MCF 10A (cell line): ENCODE data around the gene VKORC1L1. TPM values are rescaled to one million over a fixed set of nuclear protein-coding genes. Genes with fewer than 3 reads are reported as not detected.

Experiments
- BruUV-seq: library from RNA; stranded (reverse); fragments of 400-500 nt; replicated peaks from 2 replicates; lab custom pipeline; 2021; lab: Mats Ljungman, UMichigan
- CTCF ChIA-PET: fragments of 300-600 bp; sonication (Branson Sonifier 250); formaldehyde crosslinking; extraction: SDS; loops from one replicate; lab custom pipeline; 2021; ENCODE audit warnings: antibody characterized with exemption, inconsistent platforms; lab: Yijun Ruan, JAX
- POLR2A ChIA-PET: fragments of 300-600, 350-650 bp; sonication (Branson Sonifier 250); formaldehyde crosslinking; extraction: SDS; loops from one replicate; lab custom pipeline; 2020; ENCODE audit warnings: antibody characterized with exemption, inconsistent platforms; lab: Yijun Ruan, JAX
- DNase-seq: peaks from one replicate; pipeline ENCODE4 v3.0.0-alpha.2; 2018; ENCODE audit not compliant: unreplicated experiment
- H3K27ac Mint-ChIP-seq: one replicate; pipeline ENCODE4 v1.8.0; 2022; ENCODE audit warnings: mild to moderate bottlenecking, low read depth, mixed read lengths; ENCODE audit not compliant: unreplicated experiment
- H3K27me3 Mint-ChIP-seq: one replicate; pipeline ENCODE4 v1.8.0; 2022; ENCODE audit warnings: mixed read lengths; ENCODE audit not compliant: insufficient read depth, unreplicated experiment
- H3K36me3 Mint-ChIP-seq: one replicate; pipeline ENCODE4 v1.8.0; 2022; ENCODE audit warnings: mild to moderate bottlenecking, moderate library complexity, mixed read lengths; ENCODE audit not compliant: insufficient read depth, unreplicated experiment
- H3K4me1 Mint-ChIP-seq: one replicate; pipeline ENCODE4 v1.8.0; 2022; ENCODE audit warnings: mixed read lengths; ENCODE audit not compliant: insufficient read depth, unreplicated experiment
- H3K4me3 Mint-ChIP-seq: one replicate; pipeline ENCODE4 v1.8.0; 2022; ENCODE audit warnings: mild to moderate bottlenecking, moderate library complexity, mixed read lengths; ENCODE audit not compliant: unreplicated experiment
- H3K9me3 Mint-ChIP-seq: one replicate; pipeline ENCODE4 v1.8.0; 2022; ENCODE audit warnings: mixed read lengths; ENCODE audit not compliant: unreplicated experiment
- intact Hi-C: fragments of 100-400 bp; cut with micrococcal nuclease; formaldehyde crosslinking; loops from 2 replicates; pipeline ENCODE4 v1.14.1; 2022
- total RNA-seq: library from RNA; stranded (reverse); gene quantifications from 2 replicates; pipeline ENCODE4 v1.2.3, GENCODE V29; 2022
- TF ChIP-seq, protein P1 (sequence below): fragments of 200-600 bp; IDR thresholded peaks from one replicate; pipeline ENCODE4 v1.8.0; 2022; ENCODE audit warnings: antibody characterized with exemption, mild to moderate bottlenecking; ENCODE audit not compliant: unreplicated experiment

Gene VKORC1L1
- total RNA-seq, 1 experiment from 2014 or later: 28.7 TPM

DNA sequence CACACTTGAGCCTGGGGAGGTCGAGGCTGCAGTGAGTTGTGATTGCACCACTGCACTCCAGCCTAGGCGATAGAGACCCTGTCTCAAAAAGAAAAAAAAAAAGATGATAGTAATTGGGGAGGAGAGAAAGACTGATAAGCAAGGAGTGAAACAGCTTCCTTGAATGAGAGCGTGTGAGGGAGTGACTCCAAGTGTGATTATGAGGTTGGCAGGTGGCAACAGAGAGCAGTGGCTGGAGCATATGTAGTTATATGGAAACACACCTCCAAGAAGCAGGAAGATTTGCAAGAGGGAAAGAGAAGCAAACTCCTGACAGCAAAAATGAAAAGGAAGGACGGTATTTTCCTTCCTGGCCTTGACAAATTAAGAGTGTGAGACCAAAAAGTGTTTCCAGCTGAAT is 50.4 kb downstream of the VKORC1L1 start:
- H3K27ac Mint-ChIP-seq: no peak overlapping the region
- H3K4me1 Mint-ChIP-seq: peaks cover 7% of the 10 kb centered on the region
- DNase-seq: no peak
- H3K4me3 Mint-ChIP-seq: no peak overlapping the region
- no peaks in the 10 kb centered on the region for H3K9me3 Mint-ChIP-seq
- ChIA-PET CTCF (no interaction called here), POLR2A (no interaction called here)
- no peaks in the 10 kb centered on the region for H3K27me3 Mint-ChIP-seq
- intact Hi-C loops: no loop called here
- BruUV-seq: no TSS peak
- H3K36me3 Mint-ChIP-seq: no peaks in the 10 kb centered on the region
- TF ChIP-seq, protein P1, sequence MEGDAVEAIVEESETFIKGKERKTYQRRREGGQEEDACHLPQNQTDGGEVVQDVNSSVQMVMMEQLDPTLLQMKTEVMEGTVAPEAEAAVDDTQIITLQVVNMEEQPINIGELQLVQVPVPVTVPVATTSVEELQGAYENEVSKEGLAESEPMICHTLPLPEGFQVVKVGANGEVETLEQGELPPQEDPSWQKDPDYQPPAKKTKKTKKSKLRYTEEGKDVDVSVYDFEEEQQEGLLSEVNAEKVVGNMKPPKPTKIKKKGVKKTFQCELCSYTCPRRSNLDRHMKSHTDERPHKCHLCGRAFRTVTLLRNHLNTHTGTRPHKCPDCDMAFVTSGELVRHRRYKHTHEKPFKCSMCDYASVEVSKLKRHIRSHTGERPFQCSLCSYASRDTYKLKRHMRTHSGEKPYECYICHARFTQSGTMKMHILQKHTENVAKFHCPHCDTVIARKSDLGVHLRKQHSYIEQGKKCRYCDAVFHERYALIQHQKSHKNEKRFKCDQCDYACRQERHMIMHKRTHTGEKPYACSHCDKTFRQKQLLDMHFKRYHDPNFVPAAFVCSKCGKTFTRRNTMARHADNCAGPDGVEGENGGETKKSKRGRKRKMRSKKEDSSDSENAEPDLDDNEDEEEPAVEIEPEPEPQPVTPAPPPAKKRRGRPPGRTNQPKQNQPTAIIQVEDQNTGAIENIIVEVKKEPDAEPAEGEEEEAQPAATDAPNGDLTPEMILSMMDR: no peak

DNA sequence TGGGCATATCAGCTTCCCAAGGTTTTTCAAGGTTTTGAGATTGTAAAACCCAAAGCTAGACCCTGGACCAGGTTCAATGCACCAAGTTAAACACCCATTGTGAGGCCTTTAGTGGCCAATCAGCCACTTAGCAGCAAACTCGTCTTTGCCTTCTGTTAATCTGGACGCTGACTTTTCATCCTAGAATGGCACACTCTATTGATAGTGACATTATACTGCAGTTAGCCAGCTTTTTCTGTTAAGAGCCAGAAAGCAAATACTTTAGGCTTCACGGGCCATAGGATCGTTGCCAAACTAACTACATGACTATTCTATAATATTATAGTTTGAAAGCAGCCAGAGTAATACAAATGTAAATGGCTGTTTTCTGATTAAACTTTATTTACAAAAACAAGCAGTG is 51.3 kb downstream of the VKORC1L1 start:
- H3K27ac Mint-ChIP-seq: no peak overlapping the region
- ChIA-PET POLR2A (no interaction called here), CTCF (no interaction called here)
- intact Hi-C loops: no loop called here
- no TSS peak for BruUV-seq
- peaks cover 7% of the 10 kb centered on the region for H3K4me1 Mint-ChIP-seq
- no peak for DNase-seq
- H3K9me3 Mint-ChIP-seq: no peaks in the 10 kb centered on the region
- H3K4me3 Mint-ChIP-seq: no peak overlapping the region
- TF ChIP-seq, protein P1: no peak
- H3K36me3 Mint-ChIP-seq: no peaks in the 10 kb centered on the region
- no peaks in the 10 kb centered on the region for H3K27me3 Mint-ChIP-seq

DNA sequence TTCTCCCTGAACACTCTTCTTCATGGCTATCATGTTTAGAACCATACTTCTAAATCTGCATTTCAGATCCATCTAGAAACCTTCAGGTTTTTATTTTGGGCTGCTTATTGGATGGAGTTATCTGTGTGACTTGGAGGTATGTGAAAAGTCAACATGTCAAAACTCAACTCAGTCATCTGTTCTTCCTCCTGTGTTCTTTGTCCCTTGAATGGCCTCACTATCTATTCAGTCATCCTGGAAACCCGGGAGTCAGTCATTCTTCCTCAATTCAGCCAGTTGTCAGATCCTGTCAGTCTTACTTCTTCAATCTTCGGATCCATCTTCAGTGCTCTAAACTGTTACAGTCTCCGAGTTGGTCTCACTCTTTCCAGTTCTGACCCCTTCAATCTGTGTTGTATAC is 52.2 kb downstream of the VKORC1L1 start:
- no peaks in the 10 kb centered on the region for H3K27me3 Mint-ChIP-seq
- ChIA-PET CTCF (no interaction called here), POLR2A (no interaction called here)
- intact Hi-C loops: no loop called here
- H3K4me1 Mint-ChIP-seq: peaks cover 7% of the 10 kb centered on the region
- H3K27ac Mint-ChIP-seq: no peak overlapping the region
- no peaks in the 10 kb centered on the region for H3K36me3 Mint-ChIP-seq
- no peak for DNase-seq
- no peaks in the 10 kb centered on the region for H3K9me3 Mint-ChIP-seq
- TF ChIP-seq, protein P1: no peak
- BruUV-seq: no TSS peak
- H3K4me3 Mint-ChIP-seq: no peak overlapping the region

DNA sequence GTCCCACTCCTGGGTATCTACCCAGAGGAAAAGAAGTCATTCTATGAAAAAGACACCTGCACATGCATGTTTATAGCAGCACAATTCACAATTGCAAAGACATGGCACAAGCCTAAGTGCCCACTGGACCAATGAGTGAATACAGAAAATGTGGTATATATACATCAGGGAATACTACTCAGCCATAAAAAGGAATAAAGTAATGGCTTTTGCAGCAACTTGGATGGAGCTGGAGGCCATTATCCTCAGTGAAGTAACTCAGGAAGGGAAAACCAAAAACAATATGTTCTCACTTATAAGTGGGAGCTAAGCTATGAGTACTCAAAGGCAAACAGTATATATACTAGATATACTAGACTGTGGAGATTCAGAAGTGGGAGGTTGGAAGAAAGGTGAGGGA is 53.7 kb downstream of the VKORC1L1 start:
- no peaks in the 10 kb centered on the region for H3K27me3 Mint-ChIP-seq
- H3K36me3 Mint-ChIP-seq: peaks cover under 1% of the 10 kb centered on the region
- peaks cover 7% of the 10 kb centered on the region for H3K4me1 Mint-ChIP-seq
- DNase-seq: no peak
- no peak overlapping the region for H3K4me3 Mint-ChIP-seq
- H3K9me3 Mint-ChIP-seq: no peaks in the 10 kb centered on the region
- H3K27ac Mint-ChIP-seq: no peak overlapping the region
- TF ChIP-seq, protein P1: no peak
- POLR2A ChIA-PET: interaction anchor here (0.7 kb wide), 1 partner anchor 1287 kb away, joined by 3 read pairs; no protein-coding TSS in a partner anchor
- CTCF ChIA-PET: interaction anchor here (0.6 kb wide), 2 partner anchors 8 to 45 kb away, joined by 3 to 4 read pairs; no protein-coding TSS in a partner anchor
- intact Hi-C loops: no loop called here
- BruUV-seq: no TSS peak
